Stimulated activated CD8-positive, alpha-beta memory T cell treated with anti-CD3 and anti-CD28 coated beads, Interleukin-4, amount 100 ng/mL, for 1 hour (primary cell): Measurements from ENCODE around the gene SOX6.
A peak's percentile ranks its signal among the peaks of the same experiment; 100 is the strongest.

Source experiments
- DNase-seq, 2 donors: peaks; one replicate each; pipeline ENCODE4 v3.0.0-alpha.2; 2020; ENCODE audit warnings: low read depth in 2 of 2, low spot score in 1 of 2

Gene SOX6

GRCh38 chr11:16321148-16321547 is 35.2 kb downstream of the SOX6 start:
- DNase-seq: no peak

DNA sequence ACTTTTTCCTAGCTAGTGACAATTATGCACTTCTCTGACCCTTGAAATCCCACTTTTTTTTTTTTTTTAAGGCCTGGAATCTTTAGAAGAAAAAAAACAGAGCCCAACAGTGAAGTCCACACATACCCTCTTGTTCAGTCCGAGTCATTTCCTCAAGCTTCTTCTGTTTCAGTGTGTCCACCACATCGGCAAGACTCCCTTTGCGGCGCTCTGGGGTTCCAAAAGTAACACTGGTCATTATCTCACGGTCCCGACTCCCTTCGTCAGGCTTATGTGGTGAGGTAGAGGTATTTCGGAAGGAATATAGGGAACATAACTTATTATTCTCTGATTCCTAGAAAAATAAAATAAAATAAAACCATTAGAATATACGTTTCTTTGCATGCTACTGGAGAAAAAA is 38.0 kb downstream of the SOX6 start:
- DNase-seq: no peak

DNA sequence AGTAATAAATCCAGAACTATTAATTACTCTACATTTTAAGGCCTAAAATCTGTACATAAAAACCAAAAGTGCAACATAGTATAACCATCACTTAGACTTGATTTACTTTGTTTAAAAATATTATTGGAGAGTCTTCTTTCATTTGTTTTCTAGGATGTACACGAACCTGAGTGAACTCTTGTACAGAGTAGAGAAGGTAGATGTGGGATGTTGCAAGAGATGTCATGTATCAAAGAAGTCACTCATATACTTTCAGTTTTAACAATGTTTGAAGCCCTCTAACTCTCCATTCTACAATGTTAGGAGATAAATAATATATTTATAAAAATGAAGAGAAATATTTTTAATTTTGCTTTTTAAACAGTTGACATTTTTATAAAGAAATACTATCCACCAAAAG is 38.6 kb downstream of the SOX6 start:
- DNase-seq: no peak

DNA sequence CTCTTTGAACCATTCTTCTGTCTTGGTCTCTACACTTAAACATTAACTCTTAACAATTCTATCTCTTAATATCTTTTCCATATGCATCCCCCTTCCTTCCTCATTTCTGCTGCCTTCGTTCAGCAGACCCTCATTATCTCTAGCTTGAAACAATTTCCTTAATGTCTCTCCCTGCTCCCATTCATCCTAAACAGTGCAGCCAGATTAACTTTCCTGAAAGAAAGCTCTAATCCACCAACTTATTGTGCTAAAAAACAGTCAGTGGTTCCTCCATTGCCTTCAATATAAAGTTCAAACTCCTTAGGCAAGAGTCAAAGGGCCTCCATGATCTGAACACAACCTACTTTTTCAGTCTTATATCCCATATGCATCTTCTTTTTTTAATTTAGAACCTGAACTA is 42.5 kb downstream of the SOX6 start:
- DNase-seq: no peak

DNA sequence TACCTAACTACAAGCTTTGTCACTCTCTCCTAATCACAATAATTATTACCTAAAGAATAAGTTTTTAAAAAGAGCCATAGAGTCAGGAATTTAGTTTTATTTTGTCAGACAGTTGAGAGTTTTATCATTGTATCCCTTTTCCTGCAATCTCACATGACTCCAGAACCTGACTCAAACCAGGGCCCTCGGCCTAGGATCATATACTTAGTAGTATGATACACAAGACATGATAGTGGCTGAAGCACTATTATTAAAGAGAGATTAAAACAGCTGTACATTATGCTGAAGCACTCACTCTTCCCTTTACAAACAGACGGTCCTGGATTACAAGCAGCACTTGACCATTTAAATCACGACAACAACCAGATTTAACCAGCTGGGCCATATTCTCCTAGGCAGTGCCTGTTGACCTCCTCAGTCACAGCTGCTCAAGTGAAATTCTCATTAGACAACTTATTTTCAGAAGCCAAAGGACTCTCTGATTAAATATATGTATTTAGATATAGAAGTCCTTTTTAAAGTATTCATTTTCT is 44.0 kb downstream of the SOX6 start:
- no peak for DNase-seq

- no peak for DNase-seq
Measured at GRCh38 chr11:16311831-16312230, 44.5 kb downstream of the SOX6 start.

GRCh38 chr11:16310943-16311342 is 45.4 kb downstream of the SOX6 start:
- DNase-seq: no peak

GRCh38 chr11:16309226-16309625 is 47.1 kb downstream of the SOX6 start:
- DNase-seq: no peak

GRCh38 chr11:16301462-16301861 is 54.9 kb downstream of the SOX6 start:
- DNase-seq: no peak

DNA sequence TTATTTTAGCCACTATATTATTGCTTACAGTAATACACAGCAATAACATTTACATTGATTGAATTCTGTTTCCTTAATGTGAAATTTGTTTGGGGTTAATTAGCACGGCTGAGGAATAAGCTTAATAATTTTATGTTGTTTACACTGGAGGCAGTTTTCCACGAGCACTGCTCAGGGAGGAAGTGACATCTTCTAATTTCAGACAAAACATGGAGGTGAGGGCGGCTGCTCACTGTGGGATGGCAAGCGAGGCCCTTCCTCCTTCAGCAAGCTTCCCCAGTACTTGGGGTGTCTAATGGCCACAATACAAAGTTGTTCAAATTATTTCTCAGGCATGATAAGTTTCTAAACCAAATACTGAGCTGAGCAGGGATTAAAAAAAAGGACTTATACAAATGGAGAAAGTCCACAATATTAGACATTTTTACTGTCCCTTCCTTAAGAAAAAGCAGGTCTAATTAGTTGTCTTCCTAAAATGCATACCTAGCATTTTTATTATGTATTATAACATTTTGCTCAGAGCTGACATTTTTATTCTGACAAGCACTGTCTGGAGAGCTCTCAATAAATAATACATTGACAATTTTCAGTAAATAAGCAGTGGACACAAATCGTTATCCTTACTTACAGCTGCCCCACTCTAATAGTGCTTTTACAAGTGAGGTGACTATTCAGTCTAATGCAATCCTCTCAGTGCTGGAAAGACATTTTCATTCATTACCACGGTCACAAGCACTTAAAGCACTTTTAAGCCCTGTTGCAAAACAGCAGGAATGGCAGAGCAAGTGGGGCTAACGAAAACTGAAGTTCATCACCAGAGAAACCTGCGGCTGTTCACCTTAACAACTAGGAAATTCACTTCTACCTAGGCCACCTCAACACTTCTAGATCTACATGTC is 56.2 kb downstream of the SOX6 start:
- no peak for DNase-seq

- no peak for DNase-seq
Measured at GRCh38 chr11:16299390-16299789, 57.0 kb downstream of the SOX6 start.

GRCh38 chr11:16297332-16297731 is 59.0 kb downstream of the SOX6 start:
- DNase-seq: no peak

GRCh38 chr11:16296273-16296672 is 60.1 kb downstream of the SOX6 start:
- DNase-seq: no peak

DNA sequence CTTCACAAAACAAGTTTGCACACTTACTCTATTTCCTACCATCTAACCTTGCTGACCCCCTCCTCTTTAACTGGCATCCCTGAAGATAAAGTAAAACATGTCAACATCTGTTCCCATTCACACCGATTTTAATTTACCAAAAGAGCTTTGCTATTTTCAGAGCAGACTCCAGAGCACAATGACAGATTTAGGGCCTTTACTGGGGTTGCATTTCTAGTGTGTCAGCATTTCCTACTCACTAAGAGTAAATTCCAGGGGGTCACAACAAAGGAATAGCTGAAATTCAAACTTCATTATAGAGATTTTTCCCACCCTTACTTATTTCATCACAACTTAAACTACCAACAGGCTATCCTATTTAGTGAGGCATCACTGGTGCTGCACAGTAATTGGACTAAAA is 60.8 kb downstream of the SOX6 start:
- no peak for DNase-seq

GRCh38 chr11:16293204-16293681 is 63.1 kb downstream of the SOX6 start:
- no peak for DNase-seq

GRCh38 chr11:16292167-16292859 is 64.0 kb downstream of the SOX6 start:
- no peak for DNase-seq

DNA sequence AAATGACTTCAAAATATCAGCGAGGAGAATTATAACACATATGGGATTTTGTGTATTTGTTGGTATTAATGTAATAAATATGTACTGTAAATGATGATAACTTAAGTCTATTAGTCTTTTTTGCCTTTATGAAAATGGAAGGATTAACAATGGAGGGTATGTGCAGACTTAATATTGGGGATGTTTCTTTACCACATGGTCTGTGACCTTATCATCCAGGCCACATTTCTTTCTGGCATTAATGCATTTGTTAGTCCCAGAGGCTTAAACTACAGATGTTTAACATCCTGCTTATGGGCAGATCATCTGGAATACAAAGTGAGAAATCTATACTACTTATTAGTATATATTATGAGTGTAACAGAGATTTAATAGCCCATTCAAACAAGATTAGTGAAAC is 64.6 kb downstream of the SOX6 start:
- DNase-seq: no peak

- no peak for DNase-seq
Measured at GRCh38 chr11:16289541-16289940, 66.8 kb downstream of the SOX6 start.

- DNase-seq: no peak
Measured at GRCh38 chr11:16287630-16288280, 68.6 kb downstream of the SOX6 start.

GRCh38 chr11:16286095-16286494 is 70.3 kb downstream of the SOX6 start:
- DNase-seq: no peak

GRCh38 chr11:16280256-16280682 is 76.1 kb downstream of the SOX6 start:
- peak in 1 of 2 donors; percentile 2 for DNase-seq

- DNase-seq: no peak
Measured at GRCh38 chr11:16279524-16279923, 76.8 kb downstream of the SOX6 start.
